Astrocyte (in vitro differentiated cells and primary cell): Measurements from ENCODE around the gene NLRX1. TPM values are rescaled to one million over a fixed set of nuclear protein-coding genes. Genes with fewer than 3 reads are reported as not detected.

Experiments
- DNase-seq: peaks from one replicate; pipeline ENCODE4 v3.0.0-alpha.2; 2010; ENCODE audit warnings: low read depth
- FAIRE-seq: peaks from 2 replicates; lab custom pipeline; 2011; peaks lifted over from hg19 to GRCh38; lab: Jason Lieb, UNC
- H2AFZ ChIP-seq: 2 replicates; pipeline ENCODE4 v1.6.0; 2012; ENCODE audit warnings: low read depth, low read length, inconsistent platforms
- H3K27ac ChIP-seq: 2 replicates; pipeline ENCODE4 v1.5.1; 2011; ENCODE audit warnings: low read depth, low read length, inconsistent platforms
- H3K27me3 ChIP-seq: 2 replicates; pipeline ENCODE4 v1.6.0; 2011; ENCODE audit warnings: low read length, inconsistent platforms; ENCODE audit not compliant: insufficient read depth
- H3K36me3 ChIP-seq: 2 replicates; pipeline ENCODE4 v1.5.1; 2011; ENCODE audit warnings: low read length, inconsistent platforms; ENCODE audit not compliant: insufficient read depth
- H3K4me1 ChIP-seq: 2 replicates; pipeline ENCODE4 v1.5.1; 2011; ENCODE audit warnings: low read length, inconsistent platforms; ENCODE audit not compliant: insufficient read depth
- H3K4me2 ChIP-seq: 2 replicates; pipeline ENCODE4 v1.6.0; 2012; ENCODE audit warnings: low read length, inconsistent platforms
- H3K4me3 ChIP-seq: 2 replicates; pipeline ENCODE4 v1.5.1; 2011; ENCODE audit warnings: low read depth, mild to moderate bottlenecking, low read length, inconsistent platforms; ENCODE audit not compliant: insufficient read depth
- H3K79me2 ChIP-seq: 2 replicates; pipeline ENCODE4 v1.6.0; 2012; ENCODE audit warnings: mild to moderate bottlenecking, low read length, inconsistent platforms; ENCODE audit not compliant: insufficient read depth
- H3K9ac ChIP-seq: 2 replicates; pipeline ENCODE4 v1.6.0; 2012; ENCODE audit warnings: mild to moderate bottlenecking, low read length, inconsistent platforms
- H3K9me3 ChIP-seq: 2 replicates; pipeline ENCODE4 v1.5.1; 2012; ENCODE audit warnings: low read depth, mild to moderate bottlenecking, low read length, inconsistent platforms; ENCODE audit not compliant: insufficient read depth
- H4K20me1 ChIP-seq: 2 replicates; pipeline ENCODE4 v1.6.0; 2012; ENCODE audit warnings: low read length, inconsistent platforms; ENCODE audit not compliant: insufficient read depth
- H3K27ac Mint-ChIP-seq: one replicate; pipeline ENCODE4 v1.8.0; 2021; ENCODE audit warnings: mild to moderate bottlenecking, mixed read lengths; ENCODE audit not compliant: unreplicated experiment
- H3K27me3 Mint-ChIP-seq: one replicate; pipeline ENCODE4 v1.8.0; 2021; ENCODE audit warnings: low read depth, mixed read lengths; ENCODE audit not compliant: unreplicated experiment
- H3K36me3 Mint-ChIP-seq: one replicate; pipeline ENCODE4 v1.8.0; 2021; ENCODE audit warnings: low read depth, mixed read lengths; ENCODE audit not compliant: unreplicated experiment
- H3K4me1 Mint-ChIP-seq: one replicate; pipeline ENCODE4 v1.8.0; 2021; ENCODE audit warnings: low read depth, mixed read lengths; ENCODE audit not compliant: unreplicated experiment
- H3K4me3 Mint-ChIP-seq: one replicate; pipeline ENCODE4 v1.8.0; 2021; ENCODE audit warnings: mild to moderate bottlenecking, moderate library complexity, mixed read lengths; ENCODE audit not compliant: unreplicated experiment
- H3K9me3 Mint-ChIP-seq: one replicate; pipeline ENCODE4 v1.8.0; 2021; ENCODE audit warnings: mild to moderate bottlenecking, mixed read lengths; ENCODE audit not compliant: unreplicated experiment
- EZH2 ChIP-seq: IDR thresholded peaks from 2 replicates; pipeline ENCODE4 v1.6.1; 2012; ENCODE audit warnings: mild to moderate bottlenecking, low read length, inconsistent platforms; ENCODE audit not compliant: insufficient read depth
- total RNA-seq: library from RNA; stranded (reverse); gene quantifications from 2 replicates; pipeline ENCODE4 v1.2.1, GENCODE V29; 2021
- TF ChIP-seq, protein P1 (sequence below): IDR thresholded peaks from 2 replicates; pipeline ENCODE4 v1.5.1; 2011; ENCODE audit warnings: low read depth, mild to moderate bottlenecking, inconsistent platforms, low read length, moderate library complexity; ENCODE audit not compliant: insufficient read depth

Gene NLRX1
- total RNA-seq, 1 donor from 2014 or later = 6.3 TPM

DNA sequence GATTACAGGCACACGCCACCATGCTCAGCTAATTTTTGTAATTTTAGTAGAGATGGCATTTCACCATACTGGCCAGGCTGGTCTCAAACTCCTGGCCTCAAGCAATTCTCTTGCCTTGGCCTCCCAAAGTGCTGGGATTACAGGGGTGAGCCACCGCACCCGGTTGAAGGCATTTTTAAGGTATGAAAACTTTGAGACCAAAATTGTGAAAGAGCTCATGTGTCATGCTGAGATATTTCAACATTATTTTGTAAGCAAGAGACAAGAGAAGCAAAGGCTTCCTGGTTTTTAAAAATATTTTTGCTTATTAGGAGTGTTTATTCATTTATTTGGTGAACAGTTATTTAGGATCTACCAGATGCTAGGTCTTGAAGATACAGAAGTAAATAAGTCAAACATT is 23.6 kb downstream of the NLRX1 start:
- H3K4me1 Mint-ChIP-seq = no peaks in the 10 kb centered on the region
- Histone ChIP-seq H3K4me2 (no peak overlapping the region), H4K20me1 (no peaks in the 10 kb centered on the region), H3K9me3 (no peaks in the 10 kb centered on the region), H2AFZ (no peak overlapping the region), H3K27ac (no peak overlapping the region), H3K4me3 (no peak overlapping the region), H3K27me3 (no peaks in the 10 kb centered on the region), H3K79me2 (no peaks in the 10 kb centered on the region), H3K36me3 (no peaks in the 10 kb centered on the region), H3K4me1 (no peaks in the 10 kb centered on the region), H3K9ac (no peak overlapping the region)
- no peak overlapping the region for H3K27ac Mint-ChIP-seq
- no peak for TF ChIP-seq EZH2
- TF ChIP-seq, protein P1, sequence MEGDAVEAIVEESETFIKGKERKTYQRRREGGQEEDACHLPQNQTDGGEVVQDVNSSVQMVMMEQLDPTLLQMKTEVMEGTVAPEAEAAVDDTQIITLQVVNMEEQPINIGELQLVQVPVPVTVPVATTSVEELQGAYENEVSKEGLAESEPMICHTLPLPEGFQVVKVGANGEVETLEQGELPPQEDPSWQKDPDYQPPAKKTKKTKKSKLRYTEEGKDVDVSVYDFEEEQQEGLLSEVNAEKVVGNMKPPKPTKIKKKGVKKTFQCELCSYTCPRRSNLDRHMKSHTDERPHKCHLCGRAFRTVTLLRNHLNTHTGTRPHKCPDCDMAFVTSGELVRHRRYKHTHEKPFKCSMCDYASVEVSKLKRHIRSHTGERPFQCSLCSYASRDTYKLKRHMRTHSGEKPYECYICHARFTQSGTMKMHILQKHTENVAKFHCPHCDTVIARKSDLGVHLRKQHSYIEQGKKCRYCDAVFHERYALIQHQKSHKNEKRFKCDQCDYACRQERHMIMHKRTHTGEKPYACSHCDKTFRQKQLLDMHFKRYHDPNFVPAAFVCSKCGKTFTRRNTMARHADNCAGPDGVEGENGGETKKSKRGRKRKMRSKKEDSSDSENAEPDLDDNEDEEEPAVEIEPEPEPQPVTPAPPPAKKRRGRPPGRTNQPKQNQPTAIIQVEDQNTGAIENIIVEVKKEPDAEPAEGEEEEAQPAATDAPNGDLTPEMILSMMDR = no peak
- no peak for DNase-seq
- H3K9me3 Mint-ChIP-seq = no peaks in the 10 kb centered on the region
- H3K4me3 Mint-ChIP-seq = no peak overlapping the region
- FAIRE-seq = no peak
- H3K36me3 Mint-ChIP-seq = peaks cover 5% of the 10 kb centered on the region
- H3K27me3 Mint-ChIP-seq = peaks cover 19% of the 10 kb centered on the region

DNA sequence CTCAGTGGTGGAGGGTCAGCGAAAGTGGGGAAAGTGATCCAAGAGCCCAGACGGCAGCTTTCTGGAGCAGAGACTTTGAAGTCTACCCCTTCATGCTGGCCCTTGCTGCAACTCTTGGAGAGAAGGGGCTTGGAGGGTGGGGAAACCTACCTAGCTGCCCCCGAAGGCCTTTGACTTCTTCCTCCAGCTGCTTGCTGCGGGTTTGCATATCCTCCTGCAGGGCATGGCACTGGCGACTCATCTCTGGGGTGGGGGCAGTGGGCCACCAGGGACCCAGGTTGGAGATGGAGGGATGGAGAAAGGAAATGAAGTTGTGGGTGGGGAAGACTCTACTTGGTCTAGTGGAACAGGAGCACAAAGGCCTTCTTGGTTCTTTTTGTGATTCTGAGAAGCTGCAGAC is 24.5 kb downstream of the NLRX1 start:
- no peak overlapping the region for H3K27ac ChIP-seq
- H3K36me3 Mint-ChIP-seq = peaks cover 5% of the 10 kb centered on the region
- no peaks in the 10 kb centered on the region for H3K9me3 Mint-ChIP-seq
- DNase-seq (no peak), FAIRE-seq (no peak)
- H3K4me3 Mint-ChIP-seq = no peak overlapping the region
- no peaks in the 10 kb centered on the region for H3K36me3 ChIP-seq
- no peaks in the 10 kb centered on the region for H3K79me2 ChIP-seq
- H3K9ac ChIP-seq = no peak overlapping the region
- no peaks in the 10 kb centered on the region for H3K9me3 ChIP-seq
- TF ChIP-seq EZH2 = no peak
- TF ChIP-seq, protein P1 = no peak
- H3K4me3 ChIP-seq = no peak overlapping the region
- H3K27me3 Mint-ChIP-seq = peaks cover 19% of the 10 kb centered on the region
- H2AFZ ChIP-seq = no peak overlapping the region
- H3K4me2 ChIP-seq = no peak overlapping the region
- H3K4me1 Mint-ChIP-seq = no peaks in the 10 kb centered on the region
- H3K4me1 ChIP-seq = no peaks in the 10 kb centered on the region
- H4K20me1 ChIP-seq = no peaks in the 10 kb centered on the region
- no peaks in the 10 kb centered on the region for H3K27me3 ChIP-seq
- H3K27ac Mint-ChIP-seq = no peak overlapping the region

DNA sequence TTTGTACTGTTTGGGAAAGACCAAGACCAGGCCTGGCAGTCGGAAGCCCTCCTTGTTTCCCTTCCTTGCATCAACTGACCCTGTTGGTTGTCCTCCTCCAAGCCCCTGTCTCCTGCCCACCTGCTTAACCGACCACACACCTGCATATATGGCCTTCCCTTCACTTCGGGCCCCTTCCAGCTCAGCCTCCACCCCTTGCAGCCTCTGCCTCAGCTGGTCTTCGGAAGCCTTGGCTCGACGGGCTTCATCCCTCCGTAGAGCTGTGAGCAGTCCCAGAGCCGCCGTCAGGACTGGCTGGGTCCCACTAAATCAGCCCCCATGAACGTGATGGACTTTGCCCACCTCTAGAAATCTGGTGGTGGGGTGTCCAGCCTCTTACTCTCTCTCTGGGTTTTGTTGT is 25.1 kb downstream of the NLRX1 start:
- no peaks in the 10 kb centered on the region for H3K9me3 ChIP-seq
- Mint-ChIP-seq H3K4me1 (no peaks in the 10 kb centered on the region), H3K36me3 (peaks cover 5% of the 10 kb centered on the region), H3K27me3 (peaks cover 18% of the 10 kb centered on the region), H3K27ac (no peak overlapping the region), H3K4me3 (peak overlapping the region; percentile 64), H3K9me3 (no peaks in the 10 kb centered on the region)
- no peak for DNase-seq
- no peak overlapping the region for H2AFZ ChIP-seq
- no peaks in the 10 kb centered on the region for H4K20me1 ChIP-seq
- H3K4me1 ChIP-seq = no peaks in the 10 kb centered on the region
- no peak for FAIRE-seq
- no peaks in the 10 kb centered on the region for H3K36me3 ChIP-seq
- H3K79me2 ChIP-seq = no peaks in the 10 kb centered on the region
- no peak for TF ChIP-seq EZH2
- TF ChIP-seq, protein P1 = no peak
- H3K4me3 ChIP-seq = no peak overlapping the region
- no peak overlapping the region for H3K9ac ChIP-seq
- H3K27me3 ChIP-seq = no peaks in the 10 kb centered on the region
- H3K27ac ChIP-seq = no peak overlapping the region
- no peak overlapping the region for H3K4me2 ChIP-seq
